GM19324 (cell line): ENCODE results near the gene ORM2.
"Not testable (repeated sequence)": the region's sequence is repeated elsewhere in the genome, so short reads cannot be mapped to it uniquely, and the experiment has no call there.

Source experiments
- ATAC-seq: cut with Tn5 transposase; IDR thresholded peaks from one replicate; pipeline ENCODE4 v1.9.1; 2021; ENCODE audit warnings: mild to moderate bottlenecking, moderate library complexity; ENCODE audit not compliant: unreplicated experiment, low FRiP score

Gene ORM2

GRCh38 chr9:114329625-114330022, at the start of gene ORM2:
TSS of gene ORM2 (plus strand) at chr9:114329869. CDS start at chr9:114329905, 36 bp downstream.
- ATAC-seq: not testable (repeated sequence)

DNA sequence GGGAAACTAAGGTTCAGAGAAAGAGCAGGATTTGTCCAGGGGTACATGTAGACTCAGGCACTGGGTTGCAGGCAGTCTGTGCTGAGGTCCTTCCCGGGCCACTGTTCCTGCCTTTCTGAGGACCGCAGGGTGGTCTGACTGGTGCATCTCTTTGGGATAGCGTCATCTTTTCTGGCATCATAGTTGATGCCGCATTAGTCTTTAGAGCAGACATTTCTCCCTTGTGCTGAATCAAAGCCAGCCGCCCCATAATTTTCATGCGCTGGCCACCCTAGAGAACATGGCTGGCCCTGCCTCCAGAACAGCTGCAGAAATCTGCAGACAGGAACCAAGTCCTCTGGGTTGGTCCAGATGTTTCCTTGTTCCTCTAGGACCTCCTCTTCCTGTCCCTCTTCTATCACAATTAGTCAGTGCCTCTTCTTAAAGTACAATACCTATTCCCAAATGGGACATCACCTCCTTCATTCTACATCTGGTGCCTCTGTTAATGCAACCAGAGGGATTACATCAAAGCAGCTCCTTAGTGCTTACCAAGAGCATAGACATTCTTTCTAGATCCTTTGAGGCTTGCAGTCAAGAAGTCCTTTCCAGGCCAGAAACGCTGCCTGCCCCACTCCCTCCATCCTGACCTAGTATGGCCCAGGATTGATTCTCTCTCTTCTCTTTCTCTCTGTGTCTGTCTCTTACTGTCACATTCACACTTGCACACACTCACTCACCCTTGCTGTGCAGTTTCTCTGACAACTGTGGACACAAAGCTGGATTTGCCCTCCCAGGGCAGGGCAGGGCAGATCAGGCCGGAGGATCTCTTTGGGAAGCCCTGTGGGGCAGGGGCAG, 48.8 kb upstream of the ORM2 start:
- no peak for ATAC-seq

DNA sequence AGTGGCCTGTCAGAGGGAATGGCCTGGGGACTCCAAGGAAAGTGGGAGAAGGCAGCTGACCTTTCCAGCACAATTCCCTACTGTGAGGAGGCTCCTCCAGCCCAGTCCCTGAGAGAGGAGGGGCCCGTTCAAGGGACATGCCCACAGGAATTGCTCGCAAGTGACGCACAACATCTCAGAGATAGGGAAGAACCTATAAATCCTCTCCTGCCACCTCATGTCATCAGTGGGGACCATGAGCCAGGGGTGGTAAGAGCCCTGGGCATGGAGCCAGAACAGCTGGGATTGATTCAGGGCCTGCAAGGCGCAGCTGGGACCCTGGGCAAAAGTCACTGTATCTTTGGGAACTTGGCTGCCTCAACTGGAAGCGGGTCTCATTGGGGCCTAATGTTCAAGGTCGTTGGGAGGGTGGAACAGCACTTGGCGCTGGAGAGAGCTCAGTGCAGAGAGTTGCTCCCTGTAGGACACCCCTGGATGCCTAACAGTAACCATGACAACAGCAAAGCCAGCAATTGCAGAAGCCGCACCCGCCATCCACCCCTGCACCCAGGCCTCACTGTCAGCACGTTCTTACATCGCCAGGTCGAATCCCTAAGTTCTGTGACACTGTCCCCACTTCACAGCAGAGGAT, 48.1 kb upstream of the ORM2 start:
- no peak for ATAC-seq

- ATAC-seq: no peak
Observed at GRCh38 chr9:114282104-114282485, 47.6 kb upstream of the ORM2 start.

DNA sequence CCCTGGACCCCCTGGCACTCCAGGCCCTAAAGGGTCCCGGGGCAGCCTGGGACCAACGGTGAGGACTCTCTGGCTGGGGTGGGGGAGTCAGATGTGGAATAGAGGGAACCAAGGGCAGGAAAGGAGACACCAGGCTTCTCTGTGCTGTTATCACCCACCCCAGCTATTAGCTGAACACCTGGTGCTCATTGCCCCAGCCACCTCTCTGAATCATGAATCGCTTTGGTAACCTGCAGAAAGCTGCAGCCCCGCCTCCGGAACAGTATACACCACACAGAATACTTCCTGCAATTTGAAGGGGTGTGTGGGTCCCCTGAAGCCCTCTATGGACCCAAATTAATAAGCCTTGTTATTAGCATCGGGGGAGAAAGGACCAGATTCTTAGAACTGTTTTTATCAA, 47.2 kb upstream of the ORM2 start:
- no peak for ATAC-seq

GRCh38 chr9:114282926-114283325, 46.7 kb upstream of the ORM2 start:
- ATAC-seq: no peak

DNA sequence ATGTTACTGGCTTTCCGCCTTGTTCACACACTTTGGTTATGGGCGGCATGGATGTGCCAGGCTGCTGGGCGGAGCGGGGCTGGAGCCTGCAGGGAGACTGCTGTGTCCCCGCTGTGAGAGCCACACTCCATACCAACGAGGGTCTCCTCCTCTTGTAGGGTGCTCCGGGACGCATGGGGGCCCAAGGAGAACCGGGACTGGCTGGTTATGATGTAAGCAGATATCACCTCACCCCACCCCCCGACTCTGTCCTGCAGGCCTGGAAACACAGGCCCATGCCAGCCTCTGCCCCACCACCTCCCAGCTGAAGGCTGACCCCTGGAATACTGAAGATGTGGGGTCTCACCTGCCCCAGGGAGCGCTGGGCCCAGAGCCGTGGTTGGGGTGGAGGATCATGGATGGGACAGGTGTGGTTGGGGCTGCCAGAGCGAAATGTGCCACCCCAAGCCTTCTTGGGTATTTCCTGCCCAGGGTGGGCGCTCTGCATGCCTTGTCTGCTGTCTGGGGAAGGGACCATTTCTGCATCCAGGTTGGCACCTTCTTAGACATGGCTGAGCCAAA, 46.0 kb upstream of the ORM2 start:
- ATAC-seq: no peak

DNA sequence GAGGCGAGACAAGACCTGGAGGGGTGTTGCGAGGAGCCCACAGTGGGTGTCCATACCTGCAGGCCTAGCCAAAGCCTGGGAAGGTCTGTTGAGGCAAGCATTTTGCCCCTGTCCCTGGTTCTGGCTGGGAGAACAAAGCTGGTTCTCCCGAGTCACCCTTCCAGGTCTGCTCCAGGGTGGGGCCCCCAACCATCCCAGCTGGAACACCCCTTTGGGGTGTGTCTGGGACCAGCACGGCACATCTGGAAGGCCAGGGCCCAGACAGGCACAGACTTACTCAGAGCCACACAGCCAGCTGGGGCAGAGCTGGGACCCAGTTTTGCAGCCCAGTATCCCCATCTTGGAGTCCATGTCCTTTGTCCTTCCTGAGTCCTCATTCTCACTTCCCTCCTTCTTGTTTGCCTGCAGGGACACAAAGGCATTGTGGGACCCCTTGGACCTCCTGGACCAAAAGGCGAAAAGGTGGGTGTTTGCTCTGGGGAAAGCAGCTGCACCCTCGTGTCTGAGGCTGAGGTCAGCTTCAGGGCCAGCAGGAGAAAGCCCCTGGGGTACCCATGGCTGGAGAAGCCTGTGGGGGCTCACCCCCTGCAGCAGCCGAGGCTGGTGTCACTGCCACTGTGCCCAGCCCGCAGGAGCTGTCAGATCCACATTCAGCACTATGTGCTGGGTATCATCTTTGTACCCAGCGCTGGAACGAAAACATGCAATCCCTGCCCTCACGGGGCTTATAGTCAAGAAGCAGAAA, 45.2 kb upstream of the ORM2 start:
- no peak for ATAC-seq

DNA sequence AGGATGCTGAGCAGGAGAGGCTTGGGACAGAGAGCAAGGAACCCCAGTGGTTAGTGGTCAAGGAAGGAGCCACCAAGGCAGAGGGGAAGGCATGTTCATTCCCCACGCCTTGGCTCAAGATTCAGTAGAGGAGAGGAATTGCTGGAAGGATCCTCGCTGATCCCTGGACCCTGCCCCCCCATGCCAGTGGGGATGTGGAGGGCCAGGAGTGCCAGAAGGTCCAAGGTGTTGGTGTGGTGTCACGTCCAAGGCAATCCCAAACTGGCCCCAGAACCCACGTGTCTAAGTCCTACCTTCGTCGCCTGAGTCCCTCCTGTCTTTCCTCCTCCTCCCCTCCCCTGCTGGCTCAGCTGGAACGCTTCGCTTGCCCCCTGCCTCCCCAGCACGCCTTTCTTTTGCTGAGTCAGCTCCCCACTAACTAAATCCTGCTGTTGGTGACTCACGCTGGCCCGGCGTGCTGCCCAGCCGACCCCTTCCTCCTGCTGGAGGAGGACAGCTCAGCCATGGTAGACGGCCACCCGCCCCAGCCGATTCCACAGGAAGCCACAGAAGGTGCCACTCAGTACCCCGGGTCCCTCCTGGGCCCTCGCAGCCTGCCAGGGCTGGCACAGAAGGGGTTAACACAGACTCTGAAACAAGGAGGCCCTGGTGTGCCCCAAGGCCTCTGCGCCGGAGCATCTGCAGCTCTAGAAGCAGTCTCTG, 44.4 kb upstream of the ORM2 start:
- ATAC-seq: no peak

DNA sequence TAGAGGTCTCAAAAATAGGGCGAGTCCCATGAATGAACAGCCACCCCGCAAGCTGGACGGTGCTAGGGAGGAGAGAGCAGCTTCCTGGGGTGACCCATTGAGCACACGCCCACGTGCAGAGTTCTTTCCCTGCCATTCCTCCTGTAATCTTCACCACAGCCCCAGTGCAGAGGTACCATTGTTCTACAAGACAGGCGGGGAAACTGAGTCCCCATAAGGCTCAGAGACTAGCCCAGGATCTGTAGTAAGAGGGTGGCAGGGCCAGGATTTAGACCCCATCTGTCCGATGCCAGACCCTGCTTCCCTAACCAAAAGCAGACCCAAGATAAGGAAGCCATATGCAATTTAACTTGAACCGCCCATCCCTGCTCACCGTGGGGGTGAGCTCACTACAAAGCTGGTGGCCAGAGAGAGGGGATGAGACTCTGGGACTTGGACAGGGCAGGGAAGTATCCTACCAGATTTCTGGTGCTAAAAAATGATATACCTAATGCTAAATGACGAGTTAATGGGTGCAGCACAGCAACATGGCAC, 43.5 kb upstream of the ORM2 start:
- no peak for ATAC-seq

GRCh38 chr9:114287001-114287762, 42.5 kb upstream of the ORM2 start:
- no peak for ATAC-seq

DNA sequence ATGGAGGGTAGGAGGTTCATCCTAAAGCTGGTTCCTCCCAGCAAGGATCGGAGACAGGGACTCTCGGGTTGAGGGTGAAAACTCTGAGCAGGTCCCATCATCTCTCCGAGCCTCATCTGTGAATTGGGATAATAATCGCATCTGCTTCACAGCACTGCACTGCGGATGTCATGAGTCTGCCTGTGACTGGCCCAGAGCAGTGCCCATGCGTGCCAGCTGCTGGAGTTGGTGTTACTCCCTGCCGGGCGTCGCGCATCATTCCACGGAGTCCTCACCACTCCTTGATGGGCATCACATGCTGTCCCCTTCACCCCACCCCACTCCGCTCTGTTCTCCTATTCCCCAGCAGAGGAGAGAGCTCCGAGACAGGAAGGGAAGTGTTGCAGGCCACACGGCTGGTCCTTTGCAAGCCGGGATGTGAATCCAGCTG, 41.9 kb upstream of the ORM2 start:
- no peak for ATAC-seq

DNA sequence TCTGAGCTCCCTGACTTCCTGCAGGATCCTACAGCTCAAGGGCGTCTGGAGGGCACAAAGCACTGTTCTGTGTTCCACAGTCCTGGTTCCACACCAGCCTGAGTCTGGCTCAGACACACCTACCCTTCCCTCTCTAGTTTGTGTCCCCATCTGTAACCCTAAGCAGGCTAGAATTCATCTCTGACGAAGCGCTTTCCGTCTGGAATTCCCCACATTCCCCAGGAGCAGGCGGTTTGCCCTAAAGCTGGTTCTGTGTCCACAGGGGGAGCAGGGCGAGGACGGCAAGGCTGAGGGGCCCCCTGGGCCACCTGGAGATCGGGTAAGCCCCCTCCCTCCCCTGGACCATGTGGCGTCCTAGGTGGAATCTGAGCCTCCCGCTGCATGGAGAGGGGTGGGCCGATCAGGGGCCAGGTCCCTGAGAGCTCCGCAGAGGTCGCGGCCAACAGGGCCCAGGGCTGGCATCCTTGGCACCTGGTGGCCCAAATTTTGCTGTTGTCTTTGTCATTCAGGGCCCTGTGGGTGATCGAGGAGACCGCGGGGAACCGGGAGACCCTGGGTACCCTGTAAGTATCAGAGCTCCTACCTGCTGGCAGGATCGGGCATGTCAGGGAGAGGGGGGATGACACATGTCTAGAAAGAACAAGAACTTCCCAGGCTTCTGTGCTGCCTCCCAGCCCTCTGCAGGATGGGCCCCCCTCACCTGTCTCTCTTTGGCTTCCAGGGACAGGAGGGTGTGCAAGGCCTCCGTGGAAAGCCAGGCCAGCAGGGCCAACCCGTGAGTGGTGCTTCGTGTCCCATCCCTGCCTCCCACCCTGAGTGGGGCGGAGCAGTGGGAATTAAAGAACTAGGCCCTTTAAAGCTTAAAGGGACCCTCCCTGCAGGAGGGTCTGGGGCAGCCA, 41.2 kb upstream of the ORM2 start:
- ATAC-seq: no peak

DNA sequence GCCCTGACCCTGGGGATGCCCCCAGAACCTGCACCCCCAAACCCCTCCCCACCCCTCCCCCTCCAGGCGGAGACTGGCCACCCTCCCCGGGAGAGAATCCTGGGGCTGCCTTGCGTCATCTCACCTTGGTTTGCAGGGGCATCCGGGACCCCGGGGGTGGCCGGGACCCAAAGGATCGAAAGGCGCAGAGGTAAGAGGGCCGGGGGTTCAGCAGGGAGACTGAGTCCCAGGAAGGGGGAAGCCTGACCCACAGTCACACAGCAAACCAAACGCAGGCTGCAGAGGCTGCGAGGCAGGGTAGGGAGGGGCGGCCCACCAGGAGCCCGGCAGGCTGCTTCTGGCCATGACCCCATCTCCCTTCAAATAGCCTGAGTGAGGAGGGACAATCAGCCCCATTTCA, 40.6 kb upstream of the ORM2 start:
- no peak for ATAC-seq

DNA sequence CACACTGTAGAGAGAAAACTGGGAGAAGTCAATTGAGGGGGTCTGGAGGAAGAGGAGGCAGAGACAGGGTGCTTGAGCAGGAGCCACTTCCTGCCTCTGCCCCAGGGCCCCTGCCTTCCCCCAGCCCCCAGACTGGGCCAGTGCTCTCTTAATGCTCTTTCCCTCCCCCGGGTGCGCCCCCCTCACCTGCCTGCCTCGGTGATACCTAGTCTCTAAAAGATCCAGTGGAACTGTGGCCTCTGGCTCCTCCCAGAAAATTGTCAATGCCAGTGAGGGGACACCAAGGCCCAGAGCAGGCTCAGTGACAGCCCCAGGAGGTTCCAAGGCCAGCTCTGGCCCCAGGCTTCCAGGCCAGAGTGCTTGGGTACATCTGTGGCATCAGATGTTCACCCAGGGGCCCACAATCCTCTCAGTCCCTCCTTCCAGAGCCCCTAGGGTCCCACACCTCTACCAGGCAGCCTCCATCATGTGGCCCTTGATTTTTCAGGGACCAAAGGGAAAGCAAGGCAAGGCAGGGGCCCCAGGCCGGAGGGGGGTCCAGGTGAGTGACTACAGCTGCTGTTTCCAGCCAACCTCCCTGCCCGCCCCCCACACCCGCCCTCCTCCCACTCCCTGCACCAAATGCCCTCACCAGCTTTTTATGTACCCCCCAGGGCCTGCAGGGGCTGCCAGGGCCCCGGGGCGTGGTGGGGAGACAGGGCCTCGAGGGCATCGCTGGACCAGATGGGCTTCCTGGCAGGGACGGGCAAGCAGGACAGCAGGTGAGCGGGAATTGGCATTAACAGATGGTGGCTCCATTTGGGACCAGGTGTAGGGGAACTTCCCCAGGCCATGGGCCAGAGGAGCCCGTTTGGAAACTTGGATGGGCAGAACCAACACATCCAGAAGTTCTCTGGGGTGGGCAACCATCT, 39.8 kb upstream of the ORM2 start:
- no peak for ATAC-seq

- ATAC-seq: no peak
Observed at GRCh38 chr9:114290561-114290986, 39.1 kb upstream of the ORM2 start.

- ATAC-seq: no peak
Observed at GRCh38 chr9:114291064-114291474, 38.6 kb upstream of the ORM2 start.
